Muscle of arm (tissue), 12 donors: ENCODE measurements around the gene MAPK11. TPM values are rescaled to one million over a fixed set of nuclear protein-coding genes. Genes with fewer than 3 reads are reported as not detected.

Source experiments
- polyA plus RNA-seq, 12 donors: library from polyadenylated mRNA; unstranded; fragments of 120-200 nt; gene quantifications; one replicate each; pipeline ENCODE4 v1.2.1, GENCODE V29; 2013; ENCODE audit not compliant: insufficient read length in 12 of 12

Gene MAPK11
- polyA plus RNA-seq, 12 donors: 4.4 to 7.4 (median 5.5) TPM; not detected in 1

Other genes starting within 250 kb of the MAPK11 start
- gene TTLL8, start 212.1 kb downstream of the MAPK11 start, polyA plus RNA-seq: not detected
- gene MLC1, start 185.0 kb downstream of the MAPK11 start, polyA plus RNA-seq: 1 to 10 TPM in 4 of 12 donors, under 1 TPM in 6, not detected in 2; 0.59 to 3.3 (median 0.93) TPM
- under 1 TPM in 9 of 12 donors, not detected in 3; 0.10 to 0.73 (median 0.49) TPM for gene MOV10L1, start 180.4 kb downstream of the MAPK11 start, polyA plus RNA-seq
- gene PANX2, start 99.6 kb downstream of the MAPK11 start, polyA plus RNA-seq: under 1 TPM in 7 of 12 donors, not detected in 5; 0.05 to 0.43 (median 0.16) TPM
- gene TRABD, start 84.5 kb downstream of the MAPK11 start, polyA plus RNA-seq: 10 to 100 TPM in 11 of 12 donors, not detected in 1; 13.4 to 21.8 (median 15.0) TPM
- 10 to 100 TPM in 7 of 12 donors, 1 to 10 TPM in 4, not detected in 1; 7.9 to 18.4 (median 10.6) TPM for gene SELENOO, start 69.4 kb downstream of the MAPK11 start, polyA plus RNA-seq
- 10 to 100 TPM in 11 of 12 donors, not detected in 1; 18.2 to 36.0 (median 28.9) TPM for gene TUBGCP6, start 25.4 kb downstream of the MAPK11 start, polyA plus RNA-seq
- gene HDAC10, start 19.1 kb downstream of the MAPK11 start, polyA plus RNA-seq: 10 to 100 TPM in 11 of 12 donors, not detected in 1; 10.6 to 40.6 (median 13.2) TPM
- gene MAPK12, start 8.7 kb downstream of the MAPK11 start, polyA plus RNA-seq: 100 to 1,000 TPM in 1 of 12 donors, 10 to 100 TPM in 10, 1 to 10 TPM in 1; 9.0 to 156 (median 18.0) TPM
- 100 to 1,000 TPM in 3 of 12 donors, 10 to 100 TPM in 8, not detected in 1; 67.3 to 124 (median 74.3) TPM for gene PLXNB2, start 37.3 kb upstream of the MAPK11 start, polyA plus RNA-seq
- gene DENND6B, start 56.6 kb upstream of the MAPK11 start, polyA plus RNA-seq: 10 to 100 TPM in 1 of 12 donors, 1 to 10 TPM in 9, not detected in 2; 4.0 to 11.9 (median 4.4) TPM
- 10 to 100 TPM in 11 of 12 donors, not detected in 1; 23.5 to 43.1 (median 30.7) TPM for gene PPP6R2, start 72.9 kb upstream of the MAPK11 start, polyA plus RNA-seq
- 10 to 100 TPM in 11 of 12 donors, not detected in 1; 28.1 to 48.3 (median 35.0) TPM for gene SBF1, start 204.7 kb upstream of the MAPK11 start, polyA plus RNA-seq
- 1 to 10 TPM in 1 of 12 donors, under 1 TPM in 9, not detected in 2; 0.16 to 1.6 (median 0.34) TPM for gene ADM2, start 211.2 kb upstream of the MAPK11 start, polyA plus RNA-seq
- under 1 TPM in 3 of 12 donors, not detected in 9; 0.16 to 0.20 (median 0.18) TPM for gene MIOX, start 216.5 kb upstream of the MAPK11 start, polyA plus RNA-seq
- 10 to 100 TPM in 11 of 12 donors, not detected in 1; 26.3 to 67.1 (median 33.1) TPM for gene LMF2, start 237.3 kb upstream of the MAPK11 start, polyA plus RNA-seq
- gene NCAPH2, start 237.8 kb upstream of the MAPK11 start, polyA plus RNA-seq: 10 to 100 TPM in 11 of 12 donors, not detected in 1; 22.0 to 33.1 (median 29.8) TPM